Bronchial epithelial cell (primary cell): ENCODE results near the gene GLP1R. TPM values are rescaled to one million over a fixed set of nuclear protein-coding genes. Genes with fewer than 3 reads are reported as not detected.

Experiments used
- DNase-seq: peaks from one replicate; pipeline ENCODE4 v3.0.0-alpha.2; 2010; ENCODE audit warnings: low read depth
- FAIRE-seq: peaks from 2 replicates; lab custom pipeline; 2011; peaks lifted over from hg19 to GRCh38; lab: Jason Lieb, UNC
- H3K27me3 ChIP-seq: 2 replicates; pipeline ENCODE4 v1.5.1; 2011; ENCODE audit warnings: low read length; ENCODE audit not compliant: control insufficient read depth, insufficient read depth
- H3K36me3 ChIP-seq: 2 replicates; pipeline ENCODE4 v1.5.1; 2011; ENCODE audit warnings: low read length; ENCODE audit not compliant: control insufficient read depth, insufficient read depth
- H3K4me3 ChIP-seq: 2 replicates; pipeline ENCODE4 v1.5.1; 2011; ENCODE audit warnings: mild to moderate bottlenecking, low read depth, low read length, control low read depth
- total RNA-seq: library from RNA; depleted of rRNA; stranded (reverse); fragments of >200 nt; gene quantifications from 2 replicates; pipeline ENCODE4 v1.2.1, GENCODE V29; 2014
- TF ChIP-seq, protein P1 (sequence below): IDR thresholded peaks from 2 replicates; pipeline ENCODE4 v1.5.1; 2011; ENCODE audit warnings: mild to moderate bottlenecking, moderate library complexity, low read length, control low read depth, inconsistent platforms; ENCODE audit not compliant: insufficient read depth, severe bottlenecking

Gene GLP1R
- total RNA-seq, 1 donor from 2014 or later = not detected

- TF ChIP-seq, protein P1, sequence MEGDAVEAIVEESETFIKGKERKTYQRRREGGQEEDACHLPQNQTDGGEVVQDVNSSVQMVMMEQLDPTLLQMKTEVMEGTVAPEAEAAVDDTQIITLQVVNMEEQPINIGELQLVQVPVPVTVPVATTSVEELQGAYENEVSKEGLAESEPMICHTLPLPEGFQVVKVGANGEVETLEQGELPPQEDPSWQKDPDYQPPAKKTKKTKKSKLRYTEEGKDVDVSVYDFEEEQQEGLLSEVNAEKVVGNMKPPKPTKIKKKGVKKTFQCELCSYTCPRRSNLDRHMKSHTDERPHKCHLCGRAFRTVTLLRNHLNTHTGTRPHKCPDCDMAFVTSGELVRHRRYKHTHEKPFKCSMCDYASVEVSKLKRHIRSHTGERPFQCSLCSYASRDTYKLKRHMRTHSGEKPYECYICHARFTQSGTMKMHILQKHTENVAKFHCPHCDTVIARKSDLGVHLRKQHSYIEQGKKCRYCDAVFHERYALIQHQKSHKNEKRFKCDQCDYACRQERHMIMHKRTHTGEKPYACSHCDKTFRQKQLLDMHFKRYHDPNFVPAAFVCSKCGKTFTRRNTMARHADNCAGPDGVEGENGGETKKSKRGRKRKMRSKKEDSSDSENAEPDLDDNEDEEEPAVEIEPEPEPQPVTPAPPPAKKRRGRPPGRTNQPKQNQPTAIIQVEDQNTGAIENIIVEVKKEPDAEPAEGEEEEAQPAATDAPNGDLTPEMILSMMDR = no peak
- Histone ChIP-seq H3K36me3 (no peaks in the 10 kb centered on the region), H3K27me3 (no peaks in the 10 kb centered on the region), H3K4me3 (no peak overlapping the region)
- DNase-seq (no peak), FAIRE-seq (no peak)
Observed at GRCh38 chr6:39107641-39108040, 59.1 kb downstream of the GLP1R start.

- no peaks in the 10 kb centered on the region for H3K36me3 ChIP-seq
Observed at GRCh38 chr6:39108041-39108839, 59.7 kb downstream of the GLP1R start.

DNA sequence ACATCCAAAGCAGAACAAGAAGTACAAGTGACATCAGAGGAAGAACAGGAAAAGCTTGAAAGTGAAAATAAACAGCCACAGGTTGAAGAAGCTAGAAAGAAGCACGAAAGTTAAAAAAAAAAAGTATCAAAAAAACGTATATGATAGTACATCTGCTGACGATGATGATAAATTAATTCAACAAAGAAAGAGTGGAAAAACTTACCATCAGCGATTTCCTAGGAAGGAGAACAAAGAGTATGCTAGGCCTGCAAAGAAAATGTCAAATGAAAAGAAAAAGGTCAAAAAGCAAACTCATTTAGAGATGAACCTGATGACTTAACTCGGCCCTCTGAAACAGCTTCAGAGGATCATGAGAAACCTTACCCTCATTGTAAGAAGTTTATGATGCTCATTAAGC is 62.7 kb downstream of the GLP1R start:
- no peak overlapping the region for H3K4me3 ChIP-seq
- no peak for FAIRE-seq
- TF ChIP-seq, protein P1 = no peak
- no peaks in the 10 kb centered on the region for H3K36me3 ChIP-seq
- no peaks in the 10 kb centered on the region for H3K27me3 ChIP-seq
- no peak for DNase-seq

More at GRCh38 chr6:39108041-39108839, 59.7 kb downstream of the GLP1R start:
- Histone ChIP-seq H3K4me3 (no peak overlapping the region), H3K27me3 (no peaks in the 10 kb centered on the region)
- no peak for FAIRE-seq
- TF ChIP-seq, protein P1 = no peak
- DNase-seq = no peak

DNA sequence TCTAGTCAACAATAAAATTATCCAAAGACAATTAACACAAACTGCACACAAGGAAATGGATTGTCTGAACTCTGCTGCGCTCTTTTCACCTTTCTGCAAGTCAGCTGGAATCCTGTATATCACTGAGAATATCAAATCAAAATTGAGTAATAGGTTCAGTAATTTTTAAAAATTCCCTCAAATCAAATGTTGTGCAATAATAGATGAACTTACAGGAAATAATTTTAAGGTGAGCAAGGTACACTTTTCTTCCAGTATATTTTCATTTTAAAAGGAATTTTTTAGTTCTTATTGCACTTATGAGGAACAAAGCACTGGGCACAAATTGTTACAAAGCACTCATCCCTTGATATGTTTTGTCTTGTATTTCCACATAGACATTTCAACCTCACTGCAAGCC is 65.2 kb downstream of the GLP1R start:
- Histone ChIP-seq H3K36me3 (no peaks in the 10 kb centered on the region), H3K4me3 (no peak overlapping the region), H3K27me3 (no peaks in the 10 kb centered on the region)
- FAIRE-seq = no peak
- no peak for DNase-seq
- TF ChIP-seq, protein P1 = no peak

DNA sequence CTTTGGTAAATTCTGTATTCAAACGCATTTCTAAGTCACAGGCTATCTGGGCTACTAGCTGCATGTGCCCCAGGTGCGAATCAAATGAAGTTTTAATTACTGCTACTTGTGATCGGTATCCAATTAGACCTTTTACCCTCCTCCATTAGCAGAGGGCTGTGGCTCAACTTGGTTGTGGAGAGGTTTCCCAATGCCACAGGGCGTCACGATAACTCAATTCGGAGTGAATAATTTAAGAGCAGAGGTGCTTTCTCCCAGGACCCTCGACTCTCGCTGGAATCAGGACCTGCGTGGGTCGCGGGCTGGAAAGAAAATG is 65.8 kb downstream of the GLP1R start:
- no peak for FAIRE-seq
- TF ChIP-seq, protein P1 = no peak
- Histone ChIP-seq H3K36me3 (no peaks in the 10 kb centered on the region), H3K27me3 (no peaks in the 10 kb centered on the region), H3K4me3 (peak overlapping the region; percentile 59)
- DNase-seq = no peak
